DOHH2 (cell line): ENCODE results near the gene DYNC1LI1.

Experiments used
- H3F3A ChIP-seq: fragments of 200-600 bp; sonication (generic), shearing (Covaris generic); 2 replicates; pipeline ENCODE4 v1.6.0; 2016; ENCODE audit warnings: antibody characterized with exemption, mild to moderate bottlenecking; ENCODE audit not compliant: control insufficient read depth, insufficient read depth
- H3K27ac ChIP-seq: fragments of 200-600 bp; sonication (generic); 2 replicates; pipeline ENCODE4 v1.5.1; 2014; ENCODE audit warnings: low read depth, mild to moderate bottlenecking, low read length, moderate library complexity
- H3K27me3 ChIP-seq: fragments of 200-600 bp; sonication (generic); 2 replicates; pipeline ENCODE4 v1.6.1; 2014; ENCODE audit warnings: mild to moderate bottlenecking, low read length, mixed read lengths; ENCODE audit not compliant: control insufficient read depth
- H3K36me3 ChIP-seq: fragments of 200-600 bp; sonication (generic); 2 replicates; pipeline ENCODE4 v1.6.1; 2014; ENCODE audit warnings: mild to moderate bottlenecking, low read length, moderate library complexity, mixed read lengths; ENCODE audit not compliant: control insufficient read depth
- H3K4me1 ChIP-seq: fragments of 200-600 bp; sonication (generic); 2 replicates; pipeline ENCODE4 v1.6.1; 2014; ENCODE audit warnings: mild to moderate bottlenecking, low read length, mixed read lengths; ENCODE audit not compliant: control insufficient read depth
- H3K4me2 ChIP-seq: fragments of 200-600 bp; sonication (generic); 2 replicates; pipeline ENCODE4 v1.6.0; 2014; ENCODE audit warnings: mild to moderate bottlenecking, low read length, moderate library complexity
- H3K4me3 ChIP-seq: fragments of 200-600 bp; sonication (generic); 2 replicates; pipeline ENCODE4 v1.5.1; 2014; ENCODE audit warnings: mild to moderate bottlenecking, low read length, mixed read lengths
- H3K79me2 ChIP-seq: fragments of 200-600 bp; sonication (generic); 2 replicates; pipeline ENCODE4 v1.6.1; 2014; ENCODE audit warnings: mild to moderate bottlenecking, low read length, mixed read lengths; ENCODE audit not compliant: control insufficient read depth
- H3K9me2 ChIP-seq: fragments of 200-600 bp; sonication (generic); replicated peaks from 2 replicates; pipeline ENCODE4 v1.6.1; 2014; ENCODE audit warnings: mild to moderate bottlenecking, low read length, mixed read lengths; ENCODE audit not compliant: control insufficient read depth
- H3K9me3 ChIP-seq: fragments of 200-600 bp; sonication (generic); 2 replicates; pipeline ENCODE4 v1.6.1; 2014; ENCODE audit warnings: antibody characterized with exemption, low read length, mixed read lengths; ENCODE audit not compliant: control insufficient read depth, insufficient read depth
- H4K20me1 ChIP-seq: fragments of 200-600 bp; sonication (generic); 2 replicates; pipeline ENCODE4 v1.6.0; 2014; ENCODE audit warnings: low read depth, mild to moderate bottlenecking, antibody characterized with exemption, low read length, moderate library complexity; ENCODE audit not compliant: control insufficient read depth, insufficient read depth
- EZH2phosphoT487 ChIP-seq: fragments of 200-600 bp; sonication (generic); IDR thresholded peaks from 2 replicates; pipeline ENCODE4 v1.6.1; 2017; ENCODE audit warnings: borderline replicate concordance, mild to moderate bottlenecking, antibody characterized with exemption, low read length, moderate library complexity, mixed read lengths
- TF ChIP-seq, protein P1 (sequence below): fragments of 200-600 bp; sonication (generic); IDR thresholded peaks from one replicate; pipeline ENCODE4 v1.5.1; 2014; ENCODE audit warnings: antibody characterized with exemption, mild to moderate bottlenecking, low read depth, low read length; ENCODE audit not compliant: poor library complexity, severe bottlenecking

Gene DYNC1LI1

DNA sequence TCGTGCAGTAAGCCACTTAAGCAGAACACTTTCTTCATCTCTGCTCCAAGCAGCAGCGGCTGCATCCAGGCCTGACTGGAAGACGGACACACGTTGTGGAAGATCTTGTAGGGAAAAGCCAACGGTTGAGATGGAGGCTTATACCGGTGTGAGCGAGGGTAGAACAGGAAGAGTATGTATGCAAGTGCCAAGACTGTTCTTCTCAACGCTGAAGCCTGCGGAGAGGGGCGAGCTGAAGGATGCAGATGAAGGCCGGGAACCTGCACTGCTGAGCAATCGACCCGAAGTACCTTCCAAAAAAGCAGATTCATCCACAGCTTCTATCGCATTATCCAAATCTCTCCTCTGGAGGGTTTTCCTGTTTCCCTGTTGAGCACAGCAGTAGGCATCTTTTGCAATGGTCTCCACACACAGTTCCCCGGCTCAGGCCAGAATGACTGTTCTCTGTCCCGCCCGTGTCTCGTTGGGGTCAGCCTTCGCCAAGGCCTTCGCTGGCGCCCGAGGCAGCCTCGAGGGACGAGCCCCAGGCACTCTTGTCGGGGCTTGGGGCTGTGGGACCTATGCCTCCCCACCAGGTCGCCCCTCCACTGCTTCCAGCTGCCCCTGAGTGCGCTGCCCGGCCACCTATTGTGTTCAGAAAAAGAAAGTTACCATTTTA lies 22.2 kb upstream of the DYNC1LI1 start:
- H3K9me2 ChIP-seq: no peaks in the 10 kb centered on the region
- no peaks in the 10 kb centered on the region for H3K9me3 ChIP-seq
- no peaks in the 10 kb centered on the region for H4K20me1 ChIP-seq
- no peak for TF ChIP-seq EZH2phosphoT487
- TF ChIP-seq, protein P1, sequence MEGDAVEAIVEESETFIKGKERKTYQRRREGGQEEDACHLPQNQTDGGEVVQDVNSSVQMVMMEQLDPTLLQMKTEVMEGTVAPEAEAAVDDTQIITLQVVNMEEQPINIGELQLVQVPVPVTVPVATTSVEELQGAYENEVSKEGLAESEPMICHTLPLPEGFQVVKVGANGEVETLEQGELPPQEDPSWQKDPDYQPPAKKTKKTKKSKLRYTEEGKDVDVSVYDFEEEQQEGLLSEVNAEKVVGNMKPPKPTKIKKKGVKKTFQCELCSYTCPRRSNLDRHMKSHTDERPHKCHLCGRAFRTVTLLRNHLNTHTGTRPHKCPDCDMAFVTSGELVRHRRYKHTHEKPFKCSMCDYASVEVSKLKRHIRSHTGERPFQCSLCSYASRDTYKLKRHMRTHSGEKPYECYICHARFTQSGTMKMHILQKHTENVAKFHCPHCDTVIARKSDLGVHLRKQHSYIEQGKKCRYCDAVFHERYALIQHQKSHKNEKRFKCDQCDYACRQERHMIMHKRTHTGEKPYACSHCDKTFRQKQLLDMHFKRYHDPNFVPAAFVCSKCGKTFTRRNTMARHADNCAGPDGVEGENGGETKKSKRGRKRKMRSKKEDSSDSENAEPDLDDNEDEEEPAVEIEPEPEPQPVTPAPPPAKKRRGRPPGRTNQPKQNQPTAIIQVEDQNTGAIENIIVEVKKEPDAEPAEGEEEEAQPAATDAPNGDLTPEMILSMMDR: no peak
- no peaks in the 10 kb centered on the region for H3K36me3 ChIP-seq
- no peaks in the 10 kb centered on the region for H3K79me2 ChIP-seq
- peaks cover 17% of the 10 kb centered on the region for H3K27me3 ChIP-seq
- no peak overlapping the region for H3K27ac ChIP-seq
- no peak overlapping the region for H3K4me3 ChIP-seq
- H3K4me1 ChIP-seq: no peaks in the 10 kb centered on the region
- no peak overlapping the region for H3K4me2 ChIP-seq
- no peaks in the 10 kb centered on the region for H3F3A ChIP-seq

DNA sequence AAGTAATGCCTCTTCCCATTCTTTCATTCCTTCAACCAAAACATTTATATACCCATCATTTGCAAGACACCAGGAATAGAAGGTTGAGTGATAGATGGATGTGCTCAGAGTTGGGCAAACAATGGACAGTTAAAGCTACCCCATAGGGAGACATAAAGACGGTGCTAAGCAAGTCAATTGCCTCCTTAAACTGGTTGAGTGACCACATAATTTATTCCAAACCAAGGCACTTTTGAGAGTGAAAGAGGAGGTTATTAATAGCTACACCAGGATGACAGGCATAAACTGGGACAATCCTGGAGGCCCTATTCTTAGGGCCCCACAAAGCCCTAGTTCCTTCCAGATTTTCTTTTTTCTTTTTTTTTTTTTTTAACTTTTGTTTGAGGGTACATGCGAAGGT lies 21.4 kb upstream of the DYNC1LI1 start:
- Histone ChIP-seq H3K27ac (no peak overlapping the region), H3K4me3 (no peak overlapping the region), H3K4me2 (no peak overlapping the region), H3K79me2 (no peaks in the 10 kb centered on the region), H4K20me1 (no peaks in the 10 kb centered on the region), H3K9me2 (no peaks in the 10 kb centered on the region), H3K36me3 (no peaks in the 10 kb centered on the region), H3K4me1 (no peaks in the 10 kb centered on the region), H3K9me3 (no peaks in the 10 kb centered on the region), H3F3A (no peaks in the 10 kb centered on the region), H3K27me3 (peaks cover 17% of the 10 kb centered on the region)
- no peak for TF ChIP-seq EZH2phosphoT487
- TF ChIP-seq, protein P1: no peak

DNA sequence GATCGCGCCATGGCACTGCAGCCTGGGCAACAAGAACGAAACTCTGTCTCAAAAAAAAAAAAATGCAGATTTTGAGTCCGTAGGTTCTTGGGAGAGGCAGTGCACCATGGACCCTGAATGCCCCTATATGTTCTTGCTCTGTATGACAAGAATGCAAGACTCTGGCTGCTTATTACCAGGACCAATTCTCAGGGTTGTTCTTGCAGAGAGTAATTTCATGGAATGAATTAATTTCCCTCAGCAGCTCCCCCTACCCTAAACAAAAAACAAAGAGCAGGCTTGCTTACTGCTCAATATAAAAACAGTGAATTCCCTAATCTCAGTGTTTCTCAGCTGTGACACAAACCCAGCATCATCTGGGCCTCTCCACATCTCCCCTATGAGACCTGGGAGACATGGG lies 20.5 kb upstream of the DYNC1LI1 start:
- Histone ChIP-seq H3K27ac (no peak overlapping the region), H3K9me2 (no peaks in the 10 kb centered on the region), H3K4me1 (no peaks in the 10 kb centered on the region), H4K20me1 (no peaks in the 10 kb centered on the region), H3K9me3 (no peaks in the 10 kb centered on the region), H3K79me2 (no peaks in the 10 kb centered on the region), H3K36me3 (no peaks in the 10 kb centered on the region), H3F3A (no peaks in the 10 kb centered on the region), H3K27me3 (peaks cover 13% of the 10 kb centered on the region), H3K4me3 (no peak overlapping the region), H3K4me2 (no peak overlapping the region)
- TF ChIP-seq EZH2phosphoT487: no peak
- TF ChIP-seq, protein P1: no peak
